H1 (cell line): ENCODE data around the gene BTBD1.

Experiments used
- RAD21 ChIP-seq, 2 experiments: IDR thresholded peaks in 1 of 2; conservative IDR thresholded peaks in 1 of 2; 2 replicates each; pipeline ENCODE4 v1.6.1; 2011; ENCODE audit warnings: low read depth in 2 of 2, low read length in 2 of 2, improper control_type of control experiment in 1 of 2, inconsistent platforms in 1 of 2, mild to moderate bottlenecking in 1 of 2, moderate library complexity in 1 of 2
- SIN3A ChIP-seq, 2 experiments: IDR thresholded peaks in 1 of 2; conservative IDR thresholded peaks in 1 of 2; 2 replicates each; pipeline ENCODE4 v1.6.1; 2011 to 2012; ENCODE audit warnings: low read length in 2 of 2, improper control_type of control experiment in 1 of 2, low read depth in 1 of 2, mild to moderate bottlenecking in 1 of 2
- TAF1 ChIP-seq: IDR thresholded peaks from 2 replicates; pipeline ENCODE4 v1.6.1; 2011; ENCODE audit warnings: mild to moderate bottlenecking, low read depth, low read length

DNA sequence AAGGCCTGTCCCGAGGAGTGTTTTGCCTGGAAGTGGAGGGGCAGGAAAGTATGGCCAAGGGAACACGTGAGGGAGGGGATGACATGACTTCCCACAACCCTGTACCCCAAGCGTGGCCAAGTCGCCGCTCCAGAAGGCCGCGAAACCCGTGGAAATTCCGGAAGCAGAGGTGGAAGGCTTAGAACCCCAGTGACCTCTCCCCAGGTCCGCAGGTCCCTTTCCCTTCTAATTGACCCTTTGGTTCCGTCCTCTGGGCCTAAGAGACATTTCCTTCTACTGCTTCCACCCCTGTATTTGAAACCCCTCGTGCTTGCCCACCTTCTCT, 548 bp upstream of the BTBD1 start:
- TF ChIP-seq SIN3A (conservative IDR thresholded peaks at IDR 0.05 in 1 of 2, IDR thresholded peaks at IDR 0.05 in 1 of 2; ENCODE audit: low read depth in 1 of 2, low read length in 2 of 2) (no peak), RAD21 (IDR thresholded peaks at IDR 0.05 in 1 of 2, conservative IDR thresholded peaks at IDR 0.05 in 1 of 2; ENCODE audit: low read depth in 2 of 2, low read length in 2 of 2) (no peak), TAF1 (no peak)
